ENCODE data around the gene AMOT. TPM values are rescaled to one million over a fixed set of nuclear protein-coding genes. Genes with fewer than 3 reads are reported as not detected.

The AMOT gene
- total RNA-seq, 4 donors from 2014 or later: 3.4 to 19.4 (median 7.4) TPM

DNA sequence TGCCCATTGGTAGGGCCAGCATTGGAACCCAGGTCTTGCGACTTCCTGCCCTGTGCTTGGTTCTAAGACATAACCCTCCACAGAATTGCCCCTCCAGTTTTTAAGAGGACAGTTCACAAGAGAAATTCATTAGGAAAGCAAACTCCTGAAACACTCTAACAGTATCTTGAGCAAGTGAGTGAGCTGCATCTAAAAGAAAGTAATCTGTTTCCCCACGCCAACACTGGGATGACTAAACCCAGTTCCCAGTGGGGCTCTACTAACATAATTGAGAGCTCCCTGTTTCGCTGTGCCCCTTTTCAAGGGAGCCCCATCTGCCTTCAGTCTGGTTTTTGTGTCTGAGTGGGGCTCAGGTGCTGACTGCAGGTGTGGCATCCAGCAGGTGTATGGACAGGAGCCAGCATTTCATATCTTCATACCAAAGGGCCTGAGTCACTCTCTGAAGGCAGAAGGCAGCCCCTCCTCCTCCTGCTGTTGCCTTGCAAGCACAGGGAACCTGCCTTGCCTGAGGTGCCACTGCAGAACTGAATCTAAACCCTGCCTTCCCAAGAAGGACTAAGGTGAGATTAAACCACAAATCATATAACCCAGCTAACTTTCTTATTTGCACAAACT, 8.0 kb downstream of the AMOT start:
- no peak overlapping the region for H3K27ac ChIP-seq

DNA sequence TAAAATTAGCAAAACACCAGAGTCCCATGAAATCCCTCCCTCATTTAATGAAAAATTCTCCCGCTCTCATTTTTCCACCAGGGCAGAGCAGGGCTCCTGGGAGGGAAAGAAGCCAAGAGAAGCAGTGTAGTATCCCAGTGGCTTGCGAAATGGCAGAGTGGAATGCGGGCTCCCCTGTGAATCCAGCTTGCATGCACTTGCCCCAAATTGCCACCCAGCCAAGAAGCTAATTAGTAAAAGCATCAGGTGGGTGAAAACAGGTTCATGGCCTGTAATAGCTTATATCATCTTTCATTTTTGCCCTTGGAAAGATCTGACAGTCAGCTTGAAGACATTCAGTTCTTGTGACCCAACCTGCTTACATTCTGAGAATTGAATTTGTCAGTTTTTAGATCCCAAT, 10.1 kb downstream of the AMOT start:
- H3K27ac ChIP-seq: no peak overlapping the region
- 84% methylated on average over 3 of the region's 3 CpGs; no CpG with 5 or more reads in 1 of the 2 donors for WGBS, 2 donors (ENCODE audit: low coverage in 1 of 2)
- H3K27me3 ChIP-seq: no peaks in the 10 kb centered on the region
- intact Hi-C loops (cut with DNase I; ENCODE audit: low total_unique reads): no loop called here
- H3K36me3 ChIP-seq: no peaks in the 10 kb centered on the region
- no peak for TF ChIP-seq POLR2A (IDR thresholded peaks at IDR 0.05)
- TF ChIP-seq POLR2AphosphoS5 (IDR thresholded peaks at IDR 0.05): no peak
- TF ChIP-seq, protein P1, sequence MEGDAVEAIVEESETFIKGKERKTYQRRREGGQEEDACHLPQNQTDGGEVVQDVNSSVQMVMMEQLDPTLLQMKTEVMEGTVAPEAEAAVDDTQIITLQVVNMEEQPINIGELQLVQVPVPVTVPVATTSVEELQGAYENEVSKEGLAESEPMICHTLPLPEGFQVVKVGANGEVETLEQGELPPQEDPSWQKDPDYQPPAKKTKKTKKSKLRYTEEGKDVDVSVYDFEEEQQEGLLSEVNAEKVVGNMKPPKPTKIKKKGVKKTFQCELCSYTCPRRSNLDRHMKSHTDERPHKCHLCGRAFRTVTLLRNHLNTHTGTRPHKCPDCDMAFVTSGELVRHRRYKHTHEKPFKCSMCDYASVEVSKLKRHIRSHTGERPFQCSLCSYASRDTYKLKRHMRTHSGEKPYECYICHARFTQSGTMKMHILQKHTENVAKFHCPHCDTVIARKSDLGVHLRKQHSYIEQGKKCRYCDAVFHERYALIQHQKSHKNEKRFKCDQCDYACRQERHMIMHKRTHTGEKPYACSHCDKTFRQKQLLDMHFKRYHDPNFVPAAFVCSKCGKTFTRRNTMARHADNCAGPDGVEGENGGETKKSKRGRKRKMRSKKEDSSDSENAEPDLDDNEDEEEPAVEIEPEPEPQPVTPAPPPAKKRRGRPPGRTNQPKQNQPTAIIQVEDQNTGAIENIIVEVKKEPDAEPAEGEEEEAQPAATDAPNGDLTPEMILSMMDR (IDR thresholded peaks at IDR 0.05): no peak
- TF ChIP-seq EP300 (IDR thresholded peaks at IDR 0.05; ENCODE audit: low read depth): no peak
- in situ Hi-C loops (cut with MboI; ENCODE audit: low pct_ligation_motif_present in 1 of 4, low pct_unique_long_range_greater_than_20kb in 1 of 4, low sequenced_read_pairs in 3 of 4): no loop called here
- peaks cover 0 to 8% (median 0%) of the 10 kb centered on the region in 4 donors for H3K4me1 ChIP-seq
- DNase-seq: no peak
- no peaks in the 10 kb centered on the region for H3K9me3 ChIP-seq
- H3K4me3 ChIP-seq: no peak overlapping the region

More for the DNA sequence above, 8.0 kb downstream of the AMOT start:
- peaks cover 0 to 8% (median 0%) of the 10 kb centered on the region in 4 donors for H3K4me1 ChIP-seq
- TF ChIP-seq EP300 (IDR thresholded peaks at IDR 0.05; ENCODE audit: low read depth) (no peak), POLR2A (IDR thresholded peaks at IDR 0.05) (no peak), POLR2AphosphoS5 (IDR thresholded peaks at IDR 0.05) (peak in 1 of 3 donors; percentile 51)
- TF ChIP-seq, protein P1 (IDR thresholded peaks at IDR 0.05): no peak
- in situ Hi-C loops (cut with MboI; ENCODE audit: low pct_ligation_motif_present in 1 of 4, low pct_unique_long_range_greater_than_20kb in 1 of 4, low sequenced_read_pairs in 3 of 4): no loop called here
- H3K9me3 ChIP-seq: no peaks in the 10 kb centered on the region
- intact Hi-C loops (cut with DNase I; ENCODE audit: low total_unique reads): no loop called here
- DNase-seq: peak; percentile 69
- no peak overlapping the region for H3K4me3 ChIP-seq
- H3K27me3 ChIP-seq: no peaks in the 10 kb centered on the region
- 34 to 80% methylated on average over 1 to 3 of the region's 3 CpGs for WGBS, 2 donors (ENCODE audit: low coverage in 1 of 2)
- no peaks in the 10 kb centered on the region for H3K36me3 ChIP-seq

DNA sequence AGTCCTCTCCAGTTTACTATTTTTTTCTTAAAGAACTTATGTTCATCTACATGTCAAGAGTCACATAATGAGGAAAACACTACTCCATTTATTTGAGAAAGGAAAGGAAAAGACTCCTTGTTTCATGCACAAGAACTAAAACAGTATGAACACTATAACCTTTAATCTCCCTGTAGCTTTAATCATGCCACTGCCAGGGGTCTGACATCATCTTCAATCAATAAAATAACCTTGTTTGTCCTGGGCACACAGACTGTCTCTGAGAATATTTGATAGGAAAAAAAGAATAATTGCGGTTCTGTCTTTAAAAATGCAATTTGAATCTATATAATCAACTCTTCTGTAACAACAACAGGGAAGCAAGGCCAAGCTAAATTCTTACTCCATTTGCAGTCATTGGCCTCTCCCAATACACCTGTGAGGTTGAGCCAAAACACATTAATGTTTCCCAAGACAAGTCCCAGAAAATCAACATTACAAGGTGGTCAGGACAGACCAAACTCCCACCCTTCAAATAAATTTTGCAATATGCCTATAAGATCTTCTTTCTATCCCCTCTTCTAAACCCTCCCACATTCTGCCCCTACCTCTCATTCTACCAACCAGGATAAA, 13.2 kb downstream of the AMOT start:
- Histone ChIP-seq H3K9me3 (no peaks in the 10 kb centered on the region), H3K36me3 (no peaks in the 10 kb centered on the region), H3K4me3 (no peak overlapping the region), H3K4me1 (no peaks in the 10 kb centered on the region), H3K27ac (no peak overlapping the region), H3K27me3 (no peaks in the 10 kb centered on the region)
- in situ Hi-C loops (cut with MboI; ENCODE audit: low pct_ligation_motif_present in 1 of 4, low pct_unique_long_range_greater_than_20kb in 1 of 4, low sequenced_read_pairs in 3 of 4) (no loop called here), intact Hi-C loops (cut with DNase I; ENCODE audit: low total_unique reads) (no loop called here)
- DNase-seq: no peak
- no peak for TF ChIP-seq EP300 (IDR thresholded peaks at IDR 0.05; ENCODE audit: low read depth)
- TF ChIP-seq, protein P1 (IDR thresholded peaks at IDR 0.05): no peak
- no peak for TF ChIP-seq POLR2A (IDR thresholded peaks at IDR 0.05)
- TF ChIP-seq POLR2AphosphoS5 (IDR thresholded peaks at IDR 0.05): no peak
- WGBS, 2 donors (ENCODE audit: low coverage in 1 of 2): 77% methylated on average over 1 of the region's 1 CpG; no CpG with 5 or more reads in 1 of the 2 donors

DNA sequence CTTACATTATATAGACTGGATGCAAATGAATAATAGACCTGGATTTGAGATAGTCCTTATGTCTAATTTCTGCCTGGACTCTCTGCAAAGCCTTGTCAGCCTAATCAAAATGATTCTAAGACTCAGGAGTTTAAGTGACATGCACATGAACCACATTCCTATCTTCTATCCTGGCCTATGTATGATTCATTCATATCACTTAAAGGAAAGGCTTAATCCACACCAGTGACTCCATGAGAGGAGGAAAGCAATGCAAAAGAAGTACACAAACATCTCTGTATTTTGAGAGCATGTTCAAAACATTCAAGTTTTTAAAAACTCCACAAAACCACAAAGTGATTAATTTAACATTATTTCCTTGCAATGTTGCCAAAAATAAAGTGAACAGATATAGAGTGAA, 14.6 kb downstream of the AMOT start:
- intact Hi-C loops (cut with DNase I; ENCODE audit: low total_unique reads) (no loop called here), in situ Hi-C loops (cut with MboI; ENCODE audit: low pct_ligation_motif_present in 1 of 4, low pct_unique_long_range_greater_than_20kb in 1 of 4, low sequenced_read_pairs in 3 of 4) (no loop called here)
- no peak overlapping the region for H3K4me3 ChIP-seq
- DNase-seq: no peak
- no peaks in the 10 kb centered on the region for H3K27me3 ChIP-seq
- H3K9me3 ChIP-seq: no peaks in the 10 kb centered on the region
- no peak overlapping the region for H3K27ac ChIP-seq
- H3K36me3 ChIP-seq: no peaks in the 10 kb centered on the region
- no peak for TF ChIP-seq POLR2A (IDR thresholded peaks at IDR 0.05)
- TF ChIP-seq, protein P1 (IDR thresholded peaks at IDR 0.05): no peak
- TF ChIP-seq EP300 (IDR thresholded peaks at IDR 0.05; ENCODE audit: low read depth): no peak
- TF ChIP-seq POLR2AphosphoS5 (IDR thresholded peaks at IDR 0.05): no peak
- H3K4me1 ChIP-seq: no peaks in the 10 kb centered on the region
